K562 (cell line): Measurements from ENCODE around the gene ADK. TPM values are rescaled to one million over a fixed set of nuclear protein-coding genes. Genes with fewer than 3 reads are reported as not detected.

ENCODE experiments used
- ATAC-seq: fragments of 200-7000 bp; cut with Tn5 transposase; 3 replicates; pipeline ENCODE4 v1.9.1; 2020; ENCODE audit warnings: moderate library complexity
- BruUV-seq: library from RNA; stranded (reverse); fragments of 400-500 nt; replicated peaks from 2 replicates; lab custom pipeline; 2021; lab: Mats Ljungman, UMichigan
- CTCF ChIA-PET: fragments of 300-600 bp; formaldehyde crosslinking; extraction: SDS; loops from one replicate; lab custom pipeline; 2021; ENCODE audit warnings: low intra/inter-chr PET ratio; lab: Yijun Ruan, JAX
- POLR2A ChIA-PET: fragments of 300-600, 350-650 bp; sonication (Branson Sonifier 250); formaldehyde crosslinking; extraction: SDS; loops from one replicate; lab custom pipeline; 2021; ENCODE audit warnings: antibody characterized with exemption, inconsistent platforms; lab: Yijun Ruan, JAX
- DNase-seq, 4 experiments: peaks; one replicate each; pipeline versions ENCODE4 v3.0.0 to v3.0.0-alpha.2; 2011 to 2018; ENCODE audit warnings: low spot score in 3 of 4, mixed read lengths in 3 of 4; ENCODE audit errors: extremely low read depth in 1 of 4
- FAIRE-seq: peaks from 2 replicates; lab custom pipeline; 2011; peaks lifted over from hg19 to GRCh38; lab: Jason Lieb, UNC
- H2AFZ ChIP-seq: 2 replicates; pipeline ENCODE4 v1.6.0; 2011; ENCODE audit warnings: low read depth, low read length, control low read depth, inconsistent platforms
- H3K27ac ChIP-seq: fragments of 200-600 bp; 3 replicates; pipeline ENCODE4 v1.8.0; 2011; ENCODE audit warnings: low read depth, mild to moderate bottlenecking, control low read depth, inconsistent platforms, low read length, moderate library complexity, mixed read lengths; ENCODE audit errors: extremely low read depth
- H3K27me3 ChIP-seq, 2 experiments: fragments of 300-600 bp in 1 of 2; 2 replicates in 1 of 2; 3 replicates in 1 of 2; pipeline versions ENCODE4 v1.6.0 to v1.8.0; 2011; ENCODE audit warnings: inconsistent platforms in 2 of 2, low read length in 2 of 2, mild to moderate bottlenecking in 1 of 2, mixed read lengths in 1 of 2, moderate library complexity in 1 of 2; ENCODE audit not compliant: control insufficient read depth in 2 of 2, insufficient read depth in 2 of 2
- H3K36me3 ChIP-seq: fragments of 300-600 bp; 3 replicates; pipeline ENCODE4 v1.8.0; 2011; ENCODE audit warnings: mild to moderate bottlenecking, low read length, inconsistent platforms; ENCODE audit not compliant: control insufficient read depth, insufficient read depth
- H3K4me1 ChIP-seq, 2 experiments: fragments of 200-600 bp in 1 of 2; replicated peaks in 1 of 2; 2 replicates in 1 of 2; 3 replicates in 1 of 2; pipeline versions ENCODE4 v1.5.1 to v1.8.0; 2011; ENCODE audit warnings: inconsistent platforms in 2 of 2, low read length in 2 of 2, mild to moderate bottlenecking in 1 of 2, mixed read lengths in 1 of 2, moderate library complexity in 1 of 2; ENCODE audit not compliant: control insufficient read depth in 2 of 2, insufficient read depth in 2 of 2
- H3K4me2 ChIP-seq: 2 replicates; pipeline ENCODE4 v1.6.1; 2011; ENCODE audit warnings: low read length, control low read depth, inconsistent platforms, mixed read lengths; ENCODE audit not compliant: insufficient read depth
- H3K4me3 ChIP-seq: fragments of 200-600 bp; sonication (generic), shearing (Covaris generic); 2 replicates; pipeline ENCODE4 v1.5.1; 2016; ENCODE audit warnings: control low read depth, inconsistent platforms
- H3K79me2 ChIP-seq: fragments of 200-600 bp; 3 replicates; pipeline ENCODE4 v1.8.0; 2011; ENCODE audit warnings: low read length, inconsistent platforms; ENCODE audit not compliant: control insufficient read depth, insufficient read depth
- H3K9ac ChIP-seq, 2 experiments: 2 replicates each; pipeline versions ENCODE4 v1.6.0 to v1.6.1; 2011; ENCODE audit warnings: low read depth in 2 of 2, low read length in 2 of 2, control low read depth in 1 of 2, inconsistent platforms in 1 of 2, mild to moderate bottlenecking in 1 of 2, mixed read lengths in 1 of 2; ENCODE audit not compliant: insufficient read depth in 1 of 2
- H3K9me1 ChIP-seq: one replicate; pipeline ENCODE4 v1.6.0; 2011; ENCODE audit warnings: inconsistent platforms, mild to moderate bottlenecking, low read length, moderate library complexity; ENCODE audit not compliant: control insufficient read depth, insufficient read depth
- H3K9me3 ChIP-seq: replicated peaks from 2 replicates; pipeline ENCODE4 v1.5.1; 2011; ENCODE audit warnings: low read depth, low read length, inconsistent platforms; ENCODE audit not compliant: control insufficient read depth, insufficient read depth
- H4K20me1 ChIP-seq: replicated peaks from 2 replicates; pipeline ENCODE4 v1.6.1; 2011; ENCODE audit warnings: low read length, inconsistent platforms, mixed read lengths; ENCODE audit not compliant: control insufficient read depth, insufficient read depth
- CBFA2T3 ChIP-seq: fragments of 450-650 bp; IDR thresholded peaks from 2 replicates; pipeline ENCODE4 v1.6.1; 2017
- GATAD2B ChIP-seq: fragments of 450-650 bp; IDR thresholded peaks from 2 replicates; pipeline ENCODE4 v1.6.1; 2017; ENCODE audit warnings: mild to moderate bottlenecking, borderline replicate concordance
- JUND ChIP-seq, 2 experiments: IDR thresholded peaks; 2 replicates in 1 of 2; 3 replicates in 1 of 2; pipeline ENCODE4 v1.6.1; 2011; ENCODE audit warnings: borderline replicate concordance in 2 of 2, low read depth in 2 of 2, low read length in 2 of 2, improper control_type of control experiment in 1 of 2, missing biosample characterization in 1 of 2, missing genetic modification characterization in 1 of 2, missing genetic modification reagents in 1 of 2
- NCOR1 ChIP-seq: fragments of 450-650 bp; IDR thresholded peaks from 2 replicates; pipeline ENCODE4 v1.6.1; 2016; ENCODE audit warnings: mild to moderate bottlenecking, moderate library complexity
- PHTF2 ChIP-seq: fragments of 250-450 bp; sonication (Bioruptor Pico); IDR thresholded peaks from 2 replicates; pipeline ENCODE4 v1.5.0; 2021; ENCODE audit warnings: mild to moderate bottlenecking
- RAD51 ChIP-seq: fragments of 450-650 bp; IDR thresholded peaks from 2 replicates; pipeline ENCODE4 v1.7.1; 2016; ENCODE audit warnings: low read depth, mild to moderate bottlenecking, borderline replicate concordance
- RUNX1 ChIP-seq: sonication (generic); IDR thresholded peaks from 2 replicates; pipeline ENCODE4 v1.6.1; 2016; ENCODE audit warnings: antibody characterized with exemption, low read depth
- SMARCA4 ChIP-seq: fragments of 450-650 bp; IDR thresholded peaks from 2 replicates; pipeline ENCODE4 v1.6.1; 2016
- SMARCE1 ChIP-seq: fragments of 450-650 bp; IDR thresholded peaks from 2 replicates; pipeline ENCODE4 v1.7.1; 2016; ENCODE audit warnings: mild to moderate bottlenecking
- ZBTB7A ChIP-seq: IDR thresholded peaks from 2 replicates; pipeline ENCODE4 v1.6.1; 2011; ENCODE audit warnings: low read depth, mild to moderate bottlenecking, low read length, moderate library complexity, borderline replicate concordance; ENCODE audit not compliant: control insufficient read depth
- ZBTB8A ChIP-seq: fragments of 450-650 bp; IDR thresholded peaks from 2 replicates; pipeline ENCODE4 v1.6.1; 2018; ENCODE audit warnings: mild to moderate bottlenecking, moderate library complexity; ENCODE audit not compliant: partially characterized antibody
- ZNF239 ChIP-seq: fragments of 250-450 bp; sonication (Bioruptor Pico); IDR thresholded peaks from 2 replicates; pipeline ENCODE4 v1.4.0; 2020; ENCODE audit warnings: mild to moderate bottlenecking
- ZNF311 ChIP-seq: fragments of 250-450 bp; sonication (Bioruptor Pico); IDR thresholded peaks from 2 replicates; pipeline ENCODE4 v1.4.0; 2020; ENCODE audit warnings: mild to moderate bottlenecking, moderate library complexity
- ZNF592 ChIP-seq: fragments of 450-650 bp; IDR thresholded peaks from 2 replicates; pipeline ENCODE4 v1.6.1; 2017; ENCODE audit warnings: antibody characterized with exemption, mild to moderate bottlenecking
- WGBS: fragments of 100-300 bp; shearing (Covaris generic); methylation state at CpG from one replicate; pipeline ENCODE4 v1.1.6; 2016; ENCODE audit warnings: low coverage, mixed read lengths; ENCODE audit not compliant: insufficient coverage; ENCODE audit errors: missing lambda C conversion rate; 5-methylcytosine and 5-hydroxymethylcytosine counted together
- in situ Hi-C: fragments of 300-500 bp; cut with MboI; formaldehyde crosslinking; loops from 4 replicates; pipeline ENCODE4 v1.15.0; 2018; ENCODE audit warnings: inconsistent platforms, mixed read lengths
- intact Hi-C: fragments of 100-400 bp; cut with micrococcal nuclease; formaldehyde crosslinking; loops from 2 replicates; pipeline ENCODE4 v1.14.2; 2022
- polyA plus RNA-seq, 8 experiments: library from polyadenylated mRNA; depleted of rRNA in 4 of 8; stranded (reverse) in 5 of 8; unstranded in 3 of 8; fragments of >200 nt; fragmentation: Nextera tagmentation in 2 of 8; fragmentation: Illumina TruSeq in 1 of 8; extraction: Ambion mirVana in 2 of 8; extraction: Trizol in 1 of 8; gene quantifications; 2 replicates each; pipeline versions ENCODE4 v1.2.1 to v1.2.3, GENCODE V29; 2011 to 2014; ENCODE audit warnings: inconsistent platforms in 1 of 8, missing spikeins in 1 of 8
- total RNA-seq, 7 experiments: library from RNA; depleted of rRNA in 6 of 7; stranded (reverse); fragments of >200 nt in 6 of 7; fragmentation: Illumina TruSeq in 2 of 7; extraction: Trizol in 2 of 7; gene quantifications; 2 replicates each; pipeline versions ENCODE4 v1.2.1 to v1.2.3, GENCODE V29; 2011 to 2021; ENCODE audit warnings: low replicate concordance in 1 of 7

The ADK gene
- total and polyA plus RNA-seq, 9 of the 15 experiments (the other 6 are each of a cell fraction or from before 2014, with no cell fraction given): 54.2 to 97.8 (median 73.6) TPM

GRCh38 chr10:74165530-74165901 lies 14.5 kb downstream of the ADK start:
- Histone ChIP-seq H3K4me2 (no peak overlapping the region), H3K27me3 (no peaks in the 10 kb centered on the region), H3K9me3 (no peaks in the 10 kb centered on the region), H3K9me1 (no peaks in the 10 kb centered on the region), H3K27ac (no peak overlapping the region), H3K36me3 (no peaks in the 10 kb centered on the region), H3K4me1 (peaks cover 0 to 8% of the 10 kb centered on the region in 2 experiments; a peak in 3 of 5 replicates), H2AFZ (no peak overlapping the region), H3K4me3 (no peak overlapping the region), H3K79me2 (peaks cover 9% of the 10 kb centered on the region; the same call in 1 of the 3 replicates), H4K20me1 (no peaks in the 10 kb centered on the region), H3K9ac (no peak overlapping the region)
- ChIA-PET CTCF (no interaction called here), POLR2A (interaction anchor here (0.6 to 5.6 kb wide), 4 partner anchors 8 to 852 kb away, joined by 3 to 43 read pairs (median 5); no protein-coding TSS in a partner anchor)
- in situ Hi-C loops: no loop called here
- intact Hi-C loops: no loop called here
- ATAC-seq (peak; percentile 50; the same call in 2 of the 3 replicates), FAIRE-seq (no peak), DNase-seq (peak; percentile 33 to 44 (median 39))
- WGBS: 10% methylated on average over 2 of the region's 2 CpGs
- BruUV-seq: no TSS peak
- TF ChIP-seq ZNF239 (CRISPR knock-in tag): no peak
- peak; percentile 63; the same call in 1 of the 2 replicates for TF ChIP-seq SMARCE1
- no peak for TF ChIP-seq ZNF592
- TF ChIP-seq ZBTB7A: no peak
- peak; percentile 69; the same call in 1 of the 2 replicates for TF ChIP-seq SMARCA4
- TF ChIP-seq GATAD2B: 0 out of 2 replicates have a peak, but pooled peaks have one; percentile 9
- 0 out of 2 replicates have a peak, but pooled peaks have one; percentile 21 for TF ChIP-seq JUND (IDR thresholded peaks at IDR 0.05; ENCODE audit: borderline replicate concordance, low read depth, low read length)
- no peak for TF ChIP-seq JUND (tag; IDR thresholded peaks at IDR 0.05; ENCODE audit: borderline replicate concordance, low read depth, low read length)
- TF ChIP-seq PHTF2 (CRISPR knock-in tag): no peak
- no peak for TF ChIP-seq ZBTB8A
- no peak for TF ChIP-seq ZNF311 (CRISPR knock-in tag)
- peak; percentile 70 for TF ChIP-seq NCOR1
- TF ChIP-seq CBFA2T3: peak; percentile 76
- TF ChIP-seq RUNX1: no peak
- no peak for TF ChIP-seq RAD51
